Activated T-cell treated with anti-CD3 and anti-CD28 coated beads for 48 hours (primary cell): ENCODE measurements around the gene ASIC2.
"Not testable (repeated sequence)": the region's sequence is repeated elsewhere in the genome, so short reads cannot be mapped to it uniquely, and the experiment has no call there.

ENCODE experiments used
- DNase-seq: peaks from one replicate; pipeline ENCODE4 v3.0.0-alpha.2; 2020; ENCODE audit warnings: low read depth

ASIC2 gene

GRCh38 chr17:32980230-32980629 is 312.9 kb downstream of the ASIC2 start:
- DNase-seq, result no peak

DNA sequence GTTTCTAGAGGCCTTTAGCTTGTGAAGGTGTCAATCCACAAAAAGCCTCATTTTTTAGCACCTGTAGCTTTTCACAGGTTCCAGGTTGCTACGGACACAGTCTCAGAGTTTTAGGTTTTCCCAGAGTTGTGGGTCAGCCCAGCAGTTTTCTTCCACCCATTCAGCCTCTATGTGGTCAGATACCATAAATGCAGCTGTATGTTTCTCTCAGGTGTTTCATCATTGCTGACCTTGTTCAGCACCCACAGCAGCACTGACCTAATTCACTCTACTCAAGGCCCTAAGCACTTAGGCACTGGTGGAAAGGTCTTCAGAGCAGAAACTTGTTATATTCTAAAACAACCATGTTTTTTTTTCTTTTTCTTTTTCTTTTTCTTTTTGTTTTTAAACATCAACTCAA is 316.5 kb downstream of the ASIC2 start:
- DNase-seq, result no peak

DNA sequence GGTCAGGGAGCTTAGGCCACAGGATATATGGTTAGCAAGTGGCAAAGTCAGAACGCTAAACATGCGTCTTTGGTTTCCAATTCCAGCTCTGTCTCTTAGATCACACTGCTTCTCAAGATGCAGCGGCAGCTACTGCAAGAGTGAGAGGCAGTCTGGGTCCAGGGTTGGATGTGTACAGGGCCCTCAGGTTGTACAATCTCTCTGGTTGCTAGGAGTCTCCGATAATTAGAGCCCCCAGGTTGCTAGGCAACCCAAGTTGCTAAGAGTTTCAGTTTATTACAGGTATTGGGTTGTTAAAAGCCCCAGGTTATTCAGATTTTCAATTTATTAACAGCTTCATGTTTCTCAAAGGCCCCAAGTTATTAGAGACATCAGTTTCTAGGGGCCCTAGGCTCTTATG is 317.0 kb downstream of the ASIC2 start:
- no peak for DNase-seq

- no peak for DNase-seq
These were observed 321.9 kb downstream of the ASIC2 start for GRCh38 chr17:32971171-32971570.

DNA sequence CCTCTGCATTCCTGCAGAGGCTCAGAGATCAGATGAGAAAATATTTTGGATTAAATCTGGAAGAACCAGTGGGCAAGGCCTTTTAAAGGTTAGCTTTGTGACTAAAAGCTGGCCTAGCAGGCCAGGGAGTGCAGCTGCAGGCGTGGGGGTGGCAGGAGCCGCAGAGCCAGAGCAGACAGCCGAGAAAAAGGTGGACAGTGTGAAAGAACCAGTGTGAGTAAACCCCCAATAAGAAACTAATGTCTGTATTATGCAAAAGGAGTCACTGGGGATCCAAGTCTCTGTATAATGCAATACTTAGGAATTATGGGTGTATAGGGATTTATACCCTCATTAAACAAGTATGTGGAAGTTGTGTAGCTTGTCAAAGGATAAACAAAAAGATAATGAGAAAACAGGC is 322.8 kb downstream of the ASIC2 start:
- no peak for DNase-seq

DNA sequence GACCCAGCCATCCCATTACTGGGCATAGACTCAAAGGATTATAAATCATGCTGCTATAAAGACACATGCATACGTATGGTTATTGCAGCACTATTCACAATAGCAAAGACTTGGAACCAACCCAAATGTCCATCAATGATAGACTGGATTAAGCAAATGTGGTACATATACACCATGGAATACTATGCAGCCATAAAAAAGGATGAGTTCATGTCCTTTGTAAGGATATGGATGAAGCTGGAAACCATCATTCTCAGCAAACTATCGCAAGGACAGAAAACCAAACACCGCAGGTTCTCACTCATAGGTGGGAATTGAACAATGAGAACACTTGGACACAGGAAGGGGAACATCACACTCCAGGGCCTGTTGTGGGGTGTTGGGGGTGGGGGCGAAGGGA is 323.9 kb downstream of the ASIC2 start:
- DNase-seq, result not testable (repeated sequence)

GRCh38 chr17:32964541-32964940 is 328.6 kb downstream of the ASIC2 start:
- no peak for DNase-seq
